GM12878 (cell line): ENCODE results near the gene PANX2. TPM values are rescaled to one million over a fixed set of nuclear protein-coding genes. Genes with fewer than 3 reads are reported as not detected.

Experiments
- ATAC-seq: fragments of 200-7000 bp; cut with Tn5 transposase; 3 replicates; pipeline ENCODE4 v1.9.1; 2020; ENCODE audit warnings: mild to moderate bottlenecking, moderate library complexity
- BruUV-seq: library from RNA; stranded (reverse); fragments of 400-500 nt; replicated peaks from 2 replicates; lab custom pipeline; 2021; lab: Mats Ljungman, UMichigan
- CTCF ChIA-PET: fragments of 300-600 bp; sonication (Branson Sonifier 250); formaldehyde crosslinking; extraction: SDS; loops from one replicate; lab custom pipeline; 2021; ENCODE audit warnings: inconsistent platforms; lab: Yijun Ruan, JAX
- POLR2A ChIA-PET: fragments of 350-600 bp; formaldehyde crosslinking; extraction: SDS; loops from one replicate; lab custom pipeline; 2021; ENCODE audit warnings: inconsistent platforms; lab: Charles Lee
- RAD21 ChIA-PET: fragments of 300-600 bp; sonication (Branson Sonifier 250); formaldehyde crosslinking; loops from one replicate; lab custom pipeline; 2023; ENCODE audit warnings: antibody characterized with exemption; ENCODE audit not compliant: unreplicated experiment; lab: Charles Lee
- SMC1A ChIA-PET: fragments of 300-600 bp; sonication (Branson Sonifier 250); formaldehyde crosslinking; loops from one replicate; lab custom pipeline; 2023; ENCODE audit not compliant: unreplicated experiment, uncharacterized antibody; lab: Charles Lee
- DNase-seq: peaks from one replicate; pipeline ENCODE4 v3.0.0-alpha.2; 2011; ENCODE audit warnings: low read depth, low spot score
- FAIRE-seq: peaks from 3 replicates; lab custom pipeline; 2011; peaks lifted over from hg19 to GRCh38; lab: Jason Lieb, UNC
- H2AFZ ChIP-seq: 2 replicates; pipeline ENCODE4 v1.6.0; 2011; ENCODE audit warnings: low read depth, low read length, control low read depth; ENCODE audit not compliant: control insufficient read depth
- H3K27ac ChIP-seq: 2 replicates; pipeline ENCODE4 v1.5.1; 2011; ENCODE audit warnings: control low read depth; ENCODE audit not compliant: control insufficient read depth, insufficient read depth
- H3K27me3 ChIP-seq, 2 experiments: replicated peaks in 1 of 2; 2 replicates each; pipeline versions ENCODE4 v1.6.0 to v1.6.1; 2011; ENCODE audit warnings: low read length in 1 of 2; ENCODE audit not compliant: control insufficient read depth in 2 of 2, insufficient read depth in 2 of 2
- H3K36me3 ChIP-seq, 2 experiments: 2 replicates each; pipeline ENCODE4 v1.5.1; 2011; ENCODE audit warnings: low read length in 1 of 2; ENCODE audit not compliant: control insufficient read depth in 2 of 2, insufficient read depth in 2 of 2
- H3K4me1 ChIP-seq: 2 replicates; pipeline ENCODE4 v1.6.1; 2011; ENCODE audit warnings: mild to moderate bottlenecking, low read length, moderate library complexity, mixed read lengths; ENCODE audit not compliant: control insufficient read depth, insufficient read depth
- H3K4me2 ChIP-seq: 2 replicates; pipeline ENCODE4 v1.6.0; 2011; ENCODE audit warnings: control low read depth; ENCODE audit not compliant: control insufficient read depth, insufficient read depth
- H3K4me3 ChIP-seq: fragments of 200-600 bp; sonication (generic); 2 replicates; pipeline ENCODE4 v1.5.1; 2016
- H3K79me2 ChIP-seq: 2 replicates; pipeline ENCODE4 v1.6.0; 2011; ENCODE audit warnings: low read length; ENCODE audit not compliant: control insufficient read depth, insufficient read depth
- H3K9ac ChIP-seq: 2 replicates; pipeline ENCODE4 v1.8.0; 2011; ENCODE audit warnings: low read length, control low read depth, mixed read lengths; ENCODE audit not compliant: control insufficient read depth, insufficient read depth
- H3K9me3 ChIP-seq: replicated peaks from 3 replicates; pipeline ENCODE4 v1.5.1; 2011; ENCODE audit warnings: mild to moderate bottlenecking, low read length; ENCODE audit not compliant: control insufficient read depth, insufficient read depth
- H4K20me1 ChIP-seq: 2 replicates; pipeline ENCODE4 v1.6.0; 2011; ENCODE audit not compliant: control insufficient read depth, insufficient read depth
- ASH2L ChIP-seq: fragments of 300-600, 200-600 bp; sonication (generic); IDR thresholded peaks from 2 replicates; pipeline ENCODE4 v1.6.1; 2017; ENCODE audit warnings: low read depth, mild to moderate bottlenecking, borderline replicate concordance
- BRCA1 ChIP-seq: IDR thresholded peaks from 2 replicates; pipeline ENCODE4 v1.6.1; 2011; ENCODE audit warnings: low read depth, low read length, improper control_type of control experiment
- CBX5 ChIP-seq: sonication (generic); IDR thresholded peaks from 2 replicates; pipeline ENCODE4 v1.6.1; 2016; ENCODE audit warnings: low read depth, moderate library complexity, mild to moderate bottlenecking, inconsistent platforms
- EZH2 ChIP-seq: IDR thresholded peaks from 2 replicates; pipeline ENCODE4 v1.6.1; 2012; ENCODE audit warnings: low read depth, mild to moderate bottlenecking, control low read depth, inconsistent platforms, low read length, borderline replicate concordance; ENCODE audit not compliant: control insufficient read depth
- FOXM1 ChIP-seq: IDR thresholded peaks from 2 replicates; pipeline ENCODE4 v1.6.1; 2012; ENCODE audit warnings: low read depth, mild to moderate bottlenecking, inconsistent platforms, low read length, moderate library complexity
- WGBS: methylation state at CpG from one replicate; pipeline ENCODE4 v1.1.6; 2016; ENCODE audit warnings: low lambda C conversion rate; ENCODE audit not compliant: insufficient replicate concordance, insufficient coverage; ENCODE audit errors: missing lambda C conversion rate; 5-methylcytosine and 5-hydroxymethylcytosine counted together
- in situ Hi-C: fragments of 300-500 bp; cut with MboI; formaldehyde crosslinking; loops from 9 replicates; pipeline ENCODE4 v1.14.3; 2018; ENCODE audit warnings: mixed read lengths
- intact Hi-C: fragments of 100-400 bp; cut with micrococcal nuclease; formaldehyde crosslinking; loops from one replicate; pipeline ENCODE4 v1.14.2; 2022; ENCODE audit not compliant: unreplicated experiment
- polyA plus RNA-seq, 11 experiments: library from polyadenylated mRNA; depleted of rRNA in 4 of 11; unstranded in 6 of 11; stranded (reverse) in 5 of 11; fragments of >200 nt; fragmentation: Nextera tagmentation in 4 of 11; fragmentation: Illumina TruSeq in 1 of 11; extraction: Ambion mirVana in 4 of 11; extraction: Trizol in 1 of 11; gene quantifications; 1 replicate in 1 of 11; 2 replicates in 10 of 11; pipeline versions ENCODE4 v1.2.1 to v1.2.3, GENCODE V29; 2011 to 2016; ENCODE audit warnings: inconsistent platforms in 2 of 11, missing spikeins in 2 of 11, low read depth in 1 of 11
- total RNA-seq, 4 experiments: library from RNA; depleted of rRNA in 3 of 4; stranded (reverse); fragments of >200 nt in 3 of 4; fragmentation: Illumina TruSeq in 1 of 4; extraction: Trizol in 1 of 4; gene quantifications; 2 replicates each; pipeline versions ENCODE4 v1.2.1 to v1.2.3, GENCODE V29; 2013 to 2021
- TF ChIP-seq, protein P1 (sequence below): IDR thresholded peaks from 2 replicates; pipeline ENCODE4 v1.6.1; 2012; ENCODE audit warnings: low read depth, low read length, improper control_type of control experiment

Gene PANX2
- total and polyA plus RNA-seq, 10 of the 15 experiments (the other 5 are each of a cell fraction or from before 2014, with no cell fraction given) = 0.04 to 0.44 (median 0.17) TPM; not detected in 5

- FAIRE-seq = no peak
Observed at GRCh38 chr22:50123119-50123518, 47.4 kb upstream of the PANX2 start.

DNA sequence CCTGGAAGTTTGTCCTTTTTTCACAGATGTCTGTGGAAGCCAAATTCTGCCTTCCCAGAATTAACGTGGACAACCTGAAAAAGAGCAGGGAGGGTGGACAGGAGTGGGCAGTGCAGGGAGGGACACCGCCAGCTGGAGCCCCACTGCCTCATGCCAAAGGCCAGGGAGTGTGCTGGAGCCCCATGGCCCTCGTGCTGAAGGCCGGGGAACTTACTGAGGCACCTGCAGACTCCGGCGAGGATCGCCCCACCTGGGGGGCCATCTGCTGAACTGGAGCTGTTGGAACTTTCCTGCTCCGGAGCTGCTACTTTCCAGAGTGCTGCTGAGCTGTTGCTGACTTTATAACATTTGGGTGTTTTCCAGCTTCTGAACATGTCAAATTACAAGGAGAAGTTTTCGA, 45.5 kb upstream of the PANX2 start:
- Histone ChIP-seq H3K79me2 (no peaks in the 10 kb centered on the region), H4K20me1 (no peaks in the 10 kb centered on the region), H3K4me1 (no peaks in the 10 kb centered on the region), H3K4me3 (no peak overlapping the region), H3K27me3 (no peaks in the 10 kb centered on the region; a peak in 2 of 4 replicates), H3K36me3 (no peaks in the 10 kb centered on the region), H3K9me3 (no peaks in the 10 kb centered on the region; the same call in 2 of the 3 replicates), H3K27ac (no peak overlapping the region), H3K9ac (no peak overlapping the region), H3K4me2 (no peak overlapping the region), H2AFZ (no peak overlapping the region)
- no TSS peak for BruUV-seq
- SMC1A ChIA-PET = no interaction called here
- POLR2A ChIA-PET = no interaction called here
- FAIRE-seq (no peak), ATAC-seq (no peak), DNase-seq (no peak)
- CTCF ChIA-PET = no interaction called here
- RAD21 ChIA-PET = no interaction called here
- intact Hi-C loops = no loop called here
- in situ Hi-C loops = loop anchor here (5.0 kb wide), 1 partner anchor 48 kb away; no protein-coding TSS in a partner anchor
- TF ChIP-seq, protein P1, sequence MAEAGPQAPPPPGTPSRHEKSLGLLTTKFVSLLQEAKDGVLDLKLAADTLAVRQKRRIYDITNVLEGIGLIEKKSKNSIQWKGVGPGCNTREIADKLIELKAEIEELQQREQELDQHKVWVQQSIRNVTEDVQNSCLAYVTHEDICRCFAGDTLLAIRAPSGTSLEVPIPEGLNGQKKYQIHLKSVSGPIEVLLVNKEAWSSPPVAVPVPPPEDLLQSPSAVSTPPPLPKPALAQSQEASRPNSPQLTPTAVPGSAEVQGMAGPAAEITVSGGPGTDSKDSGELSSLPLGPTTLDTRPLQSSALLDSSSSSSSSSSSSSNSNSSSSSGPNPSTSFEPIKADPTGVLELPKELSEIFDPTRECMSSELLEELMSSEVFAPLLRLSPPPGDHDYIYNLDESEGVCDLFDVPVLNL = no peak
- WGBS = 19% methylated on average over 9 of the region's 9 CpGs

More at GRCh38 chr22:50123119-50123518, 47.4 kb upstream of the PANX2 start:
- Histone ChIP-seq H2AFZ (no peak overlapping the region), H3K9me3 (no peaks in the 10 kb centered on the region; the same call in 2 of the 3 replicates), H3K79me2 (no peaks in the 10 kb centered on the region)
- in situ Hi-C loops = no loop called here
- CTCF ChIA-PET = interaction anchor here (0.6 kb wide), 1 partner anchor 1291 kb away, joined by 4 read pairs; no protein-coding TSS in a partner anchor
- TF ChIP-seq ASH2L (no peak), CBX5 (no peak), FOXM1 (no peak), EZH2 (no peak), BRCA1 (no peak)
- TF ChIP-seq, all 136 proteins: peak for 0
- no peaks in the 10 kb centered on the region for H3K4me1 ChIP-seq
- no TSS peak for BruUV-seq
- ChIA-PET SMC1A (no interaction called here), RAD21 (no interaction called here), POLR2A (interaction anchor here (0.6 kb wide), 1 partner anchor 366 kb away, joined by 5 read pairs; no protein-coding TSS in a partner anchor)
- WGBS = 75% methylated on average over 4 of the region's 4 CpGs
- peaks cover 0 to 2% of the 10 kb centered on the region in 2 experiments; a peak in 2 of 4 replicates for H3K27me3 ChIP-seq
- no peak overlapping the region for H3K9ac ChIP-seq
- H3K4me3 ChIP-seq = no peak overlapping the region
- intact Hi-C loops = no loop called here
- H3K27ac ChIP-seq = no peak overlapping the region
- no peaks in the 10 kb centered on the region for H3K36me3 ChIP-seq
- ATAC-seq = no peak
- H4K20me1 ChIP-seq = no peaks in the 10 kb centered on the region
- DNase-seq = no peak
- no peak overlapping the region for H3K4me2 ChIP-seq
